Measurements from ENCODE around the gene MLST8.

The MLST8 gene

GRCh38 chr16:2229091-2229490 is 23.8 kb downstream of the MLST8 start:
- Histone ChIP-seq H3K9me3 (ENCODE audit: control insufficient read depth, insufficient read depth, low read depth, low read length) (no peaks in the 10 kb centered on the region), H3K36me3 (ENCODE audit: control insufficient read depth in 2 of 2, insufficient read depth in 1 of 2, low read length in 2 of 2) (peaks cover 0 to 76% of the 10 kb centered on the region in 2 experiments; a peak in 2 of 3 replicates), H3K4me3 (ENCODE audit: low read depth, low read length) (no peak overlapping the region), H3K4me1 (ENCODE audit: control insufficient read depth, insufficient read depth, low read length) (0 out of 2 replicates have a peak, but pooled peaks cover 2% of the 10 kb centered on the region), H3K27ac (ENCODE audit: extremely low read depth, low read depth, low read length) (no peak overlapping the region)
- TF ChIP-seq PRDM4 (tag by site-specific recombination; IDR thresholded peaks at IDR 0.05) (no peak), ZNF10 (tag by site-specific recombination; IDR thresholded peaks at IDR 0.05) (no peak), PRDM1 (tag by site-specific recombination; IDR thresholded peaks at IDR 0.05) (no peak), ZBTB1 (tag by site-specific recombination; IDR thresholded peaks at IDR 0.05) (no peak), ZNF600 (tag by site-specific recombination; IDR thresholded peaks at IDR 0.05) (no peak), CTCF (tag by site-specific recombination; IDR thresholded peaks at IDR 0.05) (no peak), ZNF18 (tag by site-specific recombination; IDR thresholded peaks at IDR 0.05) (no peak), ZSCAN30 (tag by site-specific recombination; IDR thresholded peaks at IDR 0.05) (no peak), GLIS2 (tag by site-specific recombination; IDR thresholded peaks at IDR 0.05) (no peak)
- POLR2A ChIA-PET = no interaction called here
- CTCF ChIA-PET = no interaction called here

- POLR2A ChIA-PET = interaction anchor here (0.7 to 1.1 kb wide), 3 partner anchors 80 to 272 kb away, joined by 3 to 5 read pairs (median 3); partner anchors contain the start of gene TEDC2
- H3K36me3 ChIP-seq (ENCODE audit: control insufficient read depth in 2 of 2, insufficient read depth in 1 of 2, low read length in 2 of 2) = peaks cover 0 to 83% of the 10 kb centered on the region in 2 experiments; a peak in 2 of 3 replicates
- no peaks in the 10 kb centered on the region for H3K9me3 ChIP-seq (ENCODE audit: control insufficient read depth, insufficient read depth, low read depth, low read length)
- no peak overlapping the region for H3K4me3 ChIP-seq (ENCODE audit: low read depth, low read length)
- CTCF ChIA-PET = interaction anchor here (0.6 kb wide), 1 partner anchor 15 kb away, joined by 7 read pairs; the partner anchor contains the start of gene PGP
- no peak overlapping the region for H3K27ac ChIP-seq (ENCODE audit: extremely low read depth, low read depth, low read length)
- H3K4me1 ChIP-seq (ENCODE audit: control insufficient read depth, insufficient read depth, low read length) = no peaks in the 10 kb centered on the region
- TF ChIP-seq HOXD13 (CRISPR knock-in tag; IDR thresholded peaks at IDR 0.05; ENCODE audit: borderline replicate concordance) (no peak), MYNN (tag by site-specific recombination; IDR thresholded peaks at IDR 0.05; ENCODE audit: borderline replicate concordance) (no peak), ZNF561 (tag by site-specific recombination; IDR thresholded peaks at IDR 0.05; ENCODE audit: borderline replicate concordance) (no peak), MZF1 (tag by site-specific recombination; IDR thresholded peaks at IDR 0.05; ENCODE audit: borderline replicate concordance) (no peak), ZNF18 (tag by site-specific recombination; IDR thresholded peaks at IDR 0.05) (no peak), ZNF510 (tag by site-specific recombination; IDR thresholded peaks at IDR 0.05; ENCODE audit: insufficient replicate concordance) (no peak), SETDB1 (IDR thresholded peaks at IDR 0.05; ENCODE audit: insufficient read length, low read length) (no peak), ZSCAN18 (tag by site-specific recombination; IDR thresholded peaks at IDR 0.05) (no peak), SCRT1 (tag by site-specific recombination; IDR thresholded peaks at IDR 0.05; ENCODE audit: borderline replicate concordance) (no peak), ZNF830 (tag by site-specific recombination; IDR thresholded peaks at IDR 0.05; ENCODE audit: low read depth) (no peak), ZNF670 (tag by site-specific recombination; IDR thresholded peaks at IDR 0.05; ENCODE audit: low read depth) (no peak), ZNF350 (tag by site-specific recombination; IDR thresholded peaks at IDR 0.05) (no peak), ZNF16 (tag by site-specific recombination; IDR thresholded peaks at IDR 0.05; ENCODE audit: low read depth) (no peak), ZNF548 (tag by site-specific recombination; IDR thresholded peaks at IDR 0.05) (no peak), ZNF121 (tag by site-specific recombination; IDR thresholded peaks at IDR 0.05) (no peak), ZNF398 (tag by site-specific recombination; IDR thresholded peaks at IDR 0.05) (no peak)
Observed at GRCh38 chr16:2229632-2230250, 24.5 kb downstream of the MLST8 start.

Measured in HEK293 (cell line).